GM12875 (cell line): ENCODE results near the gene IFNLR1.

Experiments used
- H3K4me3 ChIP-seq: one replicate; pipeline ENCODE4 v1.5.1; 2011; ENCODE audit warnings: low read depth, low read length, control low read depth
- CTCF ChIP-seq: IDR thresholded peaks from 2 replicates; pipeline ENCODE4 v1.5.1; 2011; ENCODE audit warnings: low read depth, mild to moderate bottlenecking, control low read depth, inconsistent platforms, low read length, moderate library complexity, borderline replicate concordance; ENCODE audit not compliant: insufficient read depth

Gene IFNLR1

GRCh38 chr1:24169286-24169685 is 17.8 kb downstream of the IFNLR1 start:
- TF ChIP-seq CTCF, result no peak

GRCh38 chr1:24168245-24168644 is 18.8 kb downstream of the IFNLR1 start:
- no peak overlapping the region for H3K4me3 ChIP-seq
- TF ChIP-seq CTCF, result no peak

More at GRCh38 chr1:24169286-24169685, 17.8 kb downstream of the IFNLR1 start:
- H3K4me3 ChIP-seq, result no peak overlapping the region

- no peak for TF ChIP-seq CTCF
- H3K4me3 ChIP-seq, result no peak overlapping the region
Observed at GRCh38 chr1:24167008-24167407, 20.1 kb downstream of the IFNLR1 start.

GRCh38 chr1:24165500-24165899 is 21.6 kb downstream of the IFNLR1 start:
- no peak for TF ChIP-seq CTCF

GRCh38 chr1:24164004-24164403 is 23.1 kb downstream of the IFNLR1 start:
- H3K4me3 ChIP-seq, result no peak overlapping the region
- no peak for TF ChIP-seq CTCF

More at GRCh38 chr1:24165500-24165899, 21.6 kb downstream of the IFNLR1 start:
- H3K4me3 ChIP-seq, result no peak overlapping the region

GRCh38 chr1:24162201-24162600 is 24.9 kb downstream of the IFNLR1 start:
- no peak overlapping the region for H3K4me3 ChIP-seq
- TF ChIP-seq CTCF, result no peak

GRCh38 chr1:24161270-24161669 is 25.8 kb downstream of the IFNLR1 start:
- H3K4me3 ChIP-seq, result no peak overlapping the region
- TF ChIP-seq CTCF, result no peak
